GM19324 (cell line): Measurements from ENCODE around the gene TRAF2.

ENCODE experiments used
- ATAC-seq: cut with Tn5 transposase; IDR thresholded peaks from one replicate; pipeline ENCODE4 v1.9.1; 2021; ENCODE audit warnings: mild to moderate bottlenecking, moderate library complexity; ENCODE audit not compliant: unreplicated experiment, low FRiP score

Gene TRAF2

DNA sequence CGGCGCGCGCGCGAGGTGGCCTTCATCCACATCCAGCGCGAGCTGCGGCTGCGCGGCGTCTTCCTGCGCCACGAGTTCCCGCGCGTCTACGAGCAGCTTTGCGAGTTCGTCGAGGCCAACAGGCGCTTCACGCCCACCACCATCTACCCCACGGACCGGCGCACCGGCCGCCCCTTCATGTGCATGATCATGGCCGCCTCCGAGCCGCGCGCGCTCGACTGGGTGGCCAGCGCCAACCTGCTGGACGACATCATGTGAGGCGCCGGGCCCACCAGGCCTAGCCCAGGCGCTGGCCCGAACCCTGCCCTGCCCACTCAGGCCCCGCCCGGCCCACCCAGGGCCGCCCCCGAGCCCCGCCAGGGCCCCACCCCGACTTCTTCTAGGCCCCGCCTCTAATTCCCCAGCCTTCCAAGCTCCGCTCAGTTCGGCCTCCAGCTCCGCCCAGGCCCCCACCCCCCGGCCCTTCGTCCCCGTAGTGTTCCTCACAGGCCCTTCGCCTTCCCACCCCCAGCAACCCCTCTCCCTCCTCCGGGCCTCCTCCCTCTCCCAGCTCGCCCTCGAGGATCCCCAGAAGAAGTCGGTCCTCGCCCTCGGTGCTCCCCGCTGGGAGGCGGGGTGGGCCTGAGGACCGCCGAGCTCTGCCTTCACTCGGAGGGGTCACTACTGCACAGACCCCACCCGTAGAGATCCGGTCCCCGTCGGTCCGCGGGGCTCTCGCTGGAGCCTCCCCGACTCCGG lies 39.1 kb upstream of the TRAF2 start:
- ATAC-seq: no peak

DNA sequence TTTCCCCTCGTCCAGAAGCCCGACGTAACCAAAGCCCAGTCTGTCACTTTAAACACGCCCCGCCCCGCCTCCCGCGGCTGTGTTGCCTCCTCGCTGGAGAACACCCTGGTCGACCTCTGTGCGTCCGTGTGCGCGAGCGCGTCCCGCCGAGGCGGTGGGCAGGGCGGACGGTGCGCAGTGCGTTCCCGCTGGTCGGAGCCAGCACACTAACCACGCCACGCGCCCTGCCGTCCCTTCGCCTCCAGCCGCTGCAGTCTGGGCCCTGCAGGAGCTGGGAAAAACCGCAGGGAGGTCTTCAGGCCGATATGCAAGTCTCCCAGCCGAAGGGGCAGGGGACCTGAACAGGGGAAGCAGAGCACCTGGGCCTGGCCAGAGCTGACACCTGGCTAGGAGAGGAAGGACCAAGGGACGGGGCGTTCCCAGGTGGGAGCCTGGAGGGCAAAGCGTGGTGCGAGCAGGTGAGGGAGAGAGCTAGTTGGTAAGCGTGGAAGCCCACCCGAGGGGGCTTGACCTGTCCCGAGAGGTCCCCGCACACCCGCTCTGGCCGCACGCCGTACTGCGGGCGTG lies 38.4 kb upstream of the TRAF2 start:
- no peak for ATAC-seq

DNA sequence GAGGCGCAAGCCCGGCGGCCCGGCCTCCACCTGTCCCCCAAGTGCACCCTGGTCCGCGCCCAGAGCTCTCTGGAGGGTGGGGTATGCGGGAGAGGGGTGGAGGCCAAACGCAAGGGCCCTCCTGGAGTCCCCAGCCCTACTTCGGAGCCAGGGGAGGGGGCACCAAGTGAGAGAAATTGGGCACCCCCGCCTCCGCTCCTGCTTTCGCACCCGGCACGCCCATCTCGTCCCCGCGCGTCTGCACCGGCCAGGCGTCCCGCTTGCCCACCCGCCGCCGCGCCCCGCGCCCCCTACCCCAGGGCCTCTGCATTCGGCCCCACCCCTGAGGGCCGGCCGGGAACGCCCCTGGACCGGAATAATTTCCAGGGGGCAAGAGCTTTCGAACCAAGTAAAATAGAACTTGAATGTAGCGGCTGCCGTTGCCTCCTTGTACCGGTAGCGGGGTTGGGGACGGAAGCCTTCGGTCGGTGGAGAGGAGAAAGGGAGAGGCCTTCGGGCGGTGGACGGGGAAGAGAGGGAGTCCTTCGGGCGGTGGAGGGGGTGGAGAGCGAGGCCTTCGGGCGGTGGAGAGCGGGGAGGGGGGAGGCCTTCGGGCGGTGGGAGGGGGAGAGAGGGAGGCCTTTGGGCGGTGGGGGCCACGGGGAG lies 37.8 kb upstream of the TRAF2 start:
- no peak for ATAC-seq

DNA sequence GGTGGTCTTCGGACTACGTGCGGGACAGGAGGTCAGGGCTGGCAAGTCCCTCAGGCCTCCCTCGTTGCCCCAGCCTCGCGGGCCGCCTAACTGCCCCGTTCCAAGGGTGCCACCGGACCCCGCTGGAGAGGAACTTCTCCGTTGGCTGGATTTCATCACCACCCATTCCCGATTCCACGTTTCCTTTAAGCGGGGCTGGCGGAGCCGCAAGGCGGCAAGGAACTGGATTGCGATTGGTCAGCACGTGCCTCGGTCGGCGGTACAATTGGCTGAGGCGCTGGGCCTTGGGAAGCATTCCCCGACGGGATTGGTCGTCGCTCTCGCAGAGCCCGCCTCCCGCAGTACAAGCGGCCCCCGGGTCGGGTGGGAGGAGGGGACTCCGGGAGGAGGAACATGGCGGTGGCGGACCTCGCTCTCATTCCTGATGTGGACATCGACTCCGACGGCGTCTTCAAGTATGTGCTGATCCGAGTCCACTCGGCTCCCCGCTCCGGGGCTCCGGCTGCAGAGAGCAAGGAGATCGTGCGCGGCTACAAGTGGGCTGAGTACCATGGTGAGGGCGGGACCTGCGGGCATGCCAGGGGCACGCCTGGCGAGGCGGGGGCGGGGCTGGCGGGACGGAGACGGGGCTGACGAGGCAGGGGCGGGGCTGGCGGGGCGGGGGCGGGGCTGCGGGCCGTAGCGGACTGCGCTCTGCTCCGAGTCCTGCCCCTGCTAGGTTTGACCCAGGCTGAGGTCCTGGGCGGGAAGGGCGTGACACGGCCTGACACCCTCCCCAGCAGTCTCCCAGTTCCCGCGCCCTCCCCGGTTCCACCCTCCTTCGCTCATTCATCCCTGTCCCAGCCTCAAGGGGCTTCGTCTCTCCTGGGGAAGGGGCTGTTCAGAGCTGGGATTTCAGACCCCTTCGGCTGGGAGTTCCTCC lies 37.0 kb upstream of the TRAF2 start, which contains the start of gene PHPT1:
Gene PHPT1 (plus strand): TSS at position 372 of the 922 bp plus-strand sequence. CDS start 22 bp downstream, at position 394.
- peak; percentile 84 for ATAC-seq

DNA sequence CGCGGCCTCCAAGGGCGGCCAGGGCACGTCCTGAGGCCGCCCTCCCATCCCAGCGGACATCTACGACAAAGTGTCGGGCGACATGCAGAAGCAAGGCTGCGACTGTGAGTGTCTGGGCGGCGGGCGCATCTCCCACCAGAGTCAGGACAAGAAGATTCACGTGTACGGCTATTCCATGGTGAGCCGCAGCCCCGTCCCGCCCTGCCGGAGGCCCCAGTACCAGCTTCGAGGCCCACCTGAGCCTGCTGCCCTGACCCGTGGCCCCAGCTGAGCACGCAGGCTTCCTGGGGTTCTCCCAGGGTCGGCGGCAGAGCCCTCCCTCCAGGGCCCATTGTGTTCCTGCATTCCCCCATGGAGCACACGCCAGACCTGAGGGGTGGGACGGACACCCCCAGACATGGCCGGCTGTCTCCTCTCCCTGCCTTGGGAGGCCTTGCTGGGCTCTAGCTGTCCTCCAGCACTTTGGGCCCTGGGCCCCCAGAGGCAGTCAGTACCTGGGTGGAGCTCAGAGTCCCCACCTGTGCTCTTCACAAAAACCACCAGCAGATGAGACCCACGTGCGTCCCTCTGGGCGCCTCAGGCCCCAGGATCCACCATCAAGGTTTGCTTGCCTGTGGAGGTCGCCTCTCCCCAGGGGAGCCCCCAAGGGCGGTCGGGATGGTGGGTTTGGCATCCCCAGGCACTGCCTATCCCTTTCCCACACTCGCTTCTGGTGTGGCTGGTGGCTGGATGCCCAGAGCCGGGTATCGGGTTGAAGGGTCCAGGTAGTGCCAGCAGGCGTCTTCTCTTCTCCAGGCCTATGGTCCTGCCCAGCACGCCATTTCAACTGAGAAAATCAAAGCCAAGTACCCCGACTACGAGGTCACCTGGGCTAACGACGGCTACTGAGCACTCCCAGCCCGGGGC lies 36.1 kb upstream of the TRAF2 start:
- no peak for ATAC-seq

DNA sequence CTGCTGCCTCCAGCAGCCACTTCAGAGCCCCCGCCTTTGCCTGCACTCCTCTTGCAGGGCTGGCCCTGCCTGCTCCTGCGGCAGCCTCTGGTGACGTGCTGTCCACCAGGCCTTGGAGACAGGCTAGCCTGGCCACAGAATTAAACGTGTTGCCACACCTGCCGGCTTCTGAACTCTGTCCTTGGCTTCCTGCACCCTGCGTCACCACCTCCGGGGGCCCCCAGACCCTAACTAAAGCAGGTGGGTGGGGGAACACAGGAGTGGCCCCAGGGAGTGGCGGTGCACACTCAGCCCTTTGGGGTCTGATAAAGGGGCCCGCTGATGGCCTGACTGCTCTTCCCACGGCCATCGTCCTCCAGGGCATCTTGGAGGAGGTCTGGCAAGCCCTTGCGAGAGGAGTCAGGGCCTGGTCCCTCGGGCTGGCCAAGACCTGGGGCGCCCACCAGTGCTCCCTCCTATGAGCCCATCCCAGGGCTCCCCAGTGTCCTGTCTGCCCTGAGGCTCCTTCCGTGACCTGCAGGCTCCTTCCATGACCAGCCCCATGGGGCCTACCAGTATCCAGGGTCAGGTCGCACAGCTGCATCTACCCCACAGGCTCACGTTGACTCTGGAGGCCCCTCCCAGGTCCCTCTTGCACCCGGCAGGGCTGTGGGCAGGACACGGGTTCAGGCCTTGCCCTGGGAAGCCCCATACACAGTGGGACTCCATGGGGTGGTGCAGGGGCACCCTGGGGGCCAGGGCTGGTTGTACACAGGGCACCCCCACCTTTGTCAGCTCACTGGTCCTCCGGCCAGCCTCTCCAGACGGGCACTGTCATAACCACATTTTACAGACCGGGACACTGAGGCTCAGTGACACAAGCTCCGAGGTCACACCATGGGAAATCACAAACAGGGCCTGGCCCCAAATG lies 35.2 kb upstream of the TRAF2 start:
- no peak for ATAC-seq

GRCh38 chr9:136851941-136852663 lies 34.2 kb upstream of the TRAF2 start, which contains the start of gene MAMDC4:
Gene MAMDC4 (plus strand): TSS chr9:136852346. CDS start chr9:136852417, 71 bp downstream.
- ATAC-seq: no peak

- no peak for ATAC-seq
Measured at GRCh38 chr9:136852664-136853595, 33.4 kb upstream of the TRAF2 start.

GRCh38 chr9:136853596-136854112 lies 32.7 kb upstream of the TRAF2 start:
- ATAC-seq: no peak

DNA sequence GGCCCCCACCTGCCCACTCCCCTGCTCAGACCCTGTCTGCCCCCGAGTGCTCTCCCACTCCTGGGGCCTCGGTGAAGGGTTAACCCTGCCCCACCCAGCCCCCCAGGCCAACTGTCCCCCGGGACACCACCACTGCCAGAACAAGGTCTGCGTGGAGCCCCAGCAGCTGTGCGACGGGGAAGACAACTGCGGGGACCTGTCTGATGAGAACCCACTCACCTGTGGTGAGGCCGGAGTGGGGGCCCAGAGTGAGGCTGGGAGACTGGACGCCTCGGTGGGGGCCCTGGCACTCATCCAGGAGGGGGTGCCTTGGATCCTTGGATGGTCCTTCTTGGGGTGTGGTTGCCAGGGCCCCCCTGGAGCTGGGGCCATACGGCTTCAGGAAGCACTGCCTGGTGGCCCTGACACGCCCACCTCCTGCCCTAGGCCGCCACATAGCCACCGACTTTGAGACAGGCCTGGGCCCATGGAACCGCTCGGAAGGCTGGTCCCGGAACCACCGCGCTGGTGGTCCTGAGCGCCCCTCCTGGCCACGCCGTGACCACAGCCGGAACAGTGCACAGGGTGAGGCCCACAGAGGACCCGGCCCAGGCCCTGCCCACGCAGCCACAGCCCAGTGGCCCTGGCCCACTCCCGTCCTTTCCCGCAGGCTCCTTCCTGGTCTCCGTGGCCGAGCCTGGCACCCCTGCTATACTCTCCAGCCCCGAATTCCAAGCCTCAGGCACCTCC lies 32.0 kb upstream of the TRAF2 start:
- no peak for ATAC-seq

GRCh38 chr9:136854842-136855460 lies 31.4 kb upstream of the TRAF2 start:
- no peak for ATAC-seq

- no peak for ATAC-seq
Measured at GRCh38 chr9:136855461-136856078, 30.7 kb upstream of the TRAF2 start.

- no peak for ATAC-seq
Measured at GRCh38 chr9:136856079-136856476, 30.2 kb upstream of the TRAF2 start.

DNA sequence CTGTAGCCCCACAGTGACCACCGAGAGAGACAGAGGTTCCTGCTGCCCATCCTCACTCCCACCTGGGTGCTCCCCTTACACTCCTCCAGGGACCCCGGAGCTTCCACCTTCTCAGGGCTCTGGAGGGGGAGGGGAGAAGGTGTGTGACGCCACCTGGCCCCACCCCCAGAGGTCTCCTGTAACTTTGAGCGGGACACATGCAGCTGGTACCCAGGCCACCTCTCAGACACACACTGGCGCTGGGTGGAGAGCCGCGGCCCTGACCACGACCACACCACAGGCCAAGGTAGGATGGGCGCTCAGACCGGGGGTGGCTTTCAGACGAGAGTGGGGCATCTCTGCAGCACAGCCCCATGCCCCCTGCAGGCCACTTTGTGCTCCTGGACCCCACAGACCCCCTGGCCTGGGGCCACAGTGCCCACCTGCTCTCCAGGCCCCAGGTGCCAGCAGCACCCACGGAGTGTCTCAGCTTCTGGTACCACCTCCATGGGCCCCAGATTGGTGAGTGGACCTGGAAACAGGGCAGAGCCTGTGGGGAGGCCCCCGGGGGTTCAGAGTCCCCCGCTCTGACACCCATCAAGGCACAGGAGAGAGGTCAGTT lies 29.7 kb upstream of the TRAF2 start:
- ATAC-seq: no peak

DNA sequence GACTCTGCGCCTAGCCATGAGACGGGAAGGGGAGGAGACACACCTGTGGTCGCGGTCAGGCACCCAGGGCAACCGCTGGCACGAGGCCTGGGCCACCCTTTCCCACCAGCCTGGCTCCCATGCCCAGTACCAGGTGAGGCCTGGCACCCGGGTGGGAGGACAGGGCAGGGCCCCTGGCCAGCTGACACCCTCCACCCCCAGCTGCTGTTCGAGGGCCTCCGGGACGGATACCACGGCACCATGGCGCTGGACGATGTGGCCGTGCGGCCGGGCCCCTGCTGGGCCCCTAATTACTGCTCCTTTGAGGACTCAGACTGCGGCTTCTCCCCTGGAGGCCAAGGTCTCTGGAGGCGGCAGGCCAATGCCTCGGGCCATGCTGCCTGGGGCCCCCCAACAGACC lies 29.1 kb upstream of the TRAF2 start:
- no peak for ATAC-seq
